OCI-LY1 (cell line): ENCODE results near the gene KRTAP4-8.

Source experiments
- EZH2 ChIP-seq: fragments of 200-600 bp; sonication (generic), shearing (Covaris generic); IDR thresholded peaks from 2 replicates; pipeline ENCODE4 v1.8.0; 2017; ENCODE audit warnings: borderline replicate concordance, mixed run types, mild to moderate bottlenecking, antibody characterized with exemption, low read length, moderate library complexity, mixed read lengths
- TF ChIP-seq, protein P1 (sequence below): fragments of 200-600 bp; sonication (generic), shearing (Covaris generic); IDR thresholded peaks from 2 replicates; pipeline ENCODE4 v1.5.1; 2017; ENCODE audit warnings: mild to moderate bottlenecking, antibody characterized with exemption, low read length, moderate library complexity, mixed read lengths

DNA sequence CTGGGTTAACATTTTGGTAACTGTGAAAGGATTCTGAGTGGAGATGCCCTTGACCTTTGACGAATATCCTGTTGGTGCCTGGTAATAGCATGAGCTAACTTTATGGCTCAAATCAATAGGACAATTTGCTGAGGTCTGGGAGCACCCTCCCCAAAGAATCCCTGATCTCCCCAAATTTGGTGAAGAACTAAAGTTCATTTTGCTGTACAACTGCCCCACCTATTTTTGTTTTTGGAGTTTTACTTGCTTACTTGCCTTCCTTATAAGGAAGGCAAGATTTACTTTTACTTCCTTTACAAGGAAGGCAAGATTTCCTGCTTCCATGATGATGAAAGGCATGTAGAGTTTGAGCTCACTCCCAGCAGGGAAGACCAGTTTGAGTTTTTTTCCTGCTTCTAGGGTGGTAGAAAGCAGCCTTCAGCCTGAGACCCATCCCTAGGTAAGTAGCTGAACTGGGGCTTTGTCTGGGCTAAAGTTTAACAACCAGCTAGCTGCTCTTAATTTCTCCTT, 10.1 kb upstream of the KRTAP4-8 start:
- TF ChIP-seq, protein P1, sequence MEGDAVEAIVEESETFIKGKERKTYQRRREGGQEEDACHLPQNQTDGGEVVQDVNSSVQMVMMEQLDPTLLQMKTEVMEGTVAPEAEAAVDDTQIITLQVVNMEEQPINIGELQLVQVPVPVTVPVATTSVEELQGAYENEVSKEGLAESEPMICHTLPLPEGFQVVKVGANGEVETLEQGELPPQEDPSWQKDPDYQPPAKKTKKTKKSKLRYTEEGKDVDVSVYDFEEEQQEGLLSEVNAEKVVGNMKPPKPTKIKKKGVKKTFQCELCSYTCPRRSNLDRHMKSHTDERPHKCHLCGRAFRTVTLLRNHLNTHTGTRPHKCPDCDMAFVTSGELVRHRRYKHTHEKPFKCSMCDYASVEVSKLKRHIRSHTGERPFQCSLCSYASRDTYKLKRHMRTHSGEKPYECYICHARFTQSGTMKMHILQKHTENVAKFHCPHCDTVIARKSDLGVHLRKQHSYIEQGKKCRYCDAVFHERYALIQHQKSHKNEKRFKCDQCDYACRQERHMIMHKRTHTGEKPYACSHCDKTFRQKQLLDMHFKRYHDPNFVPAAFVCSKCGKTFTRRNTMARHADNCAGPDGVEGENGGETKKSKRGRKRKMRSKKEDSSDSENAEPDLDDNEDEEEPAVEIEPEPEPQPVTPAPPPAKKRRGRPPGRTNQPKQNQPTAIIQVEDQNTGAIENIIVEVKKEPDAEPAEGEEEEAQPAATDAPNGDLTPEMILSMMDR: no peak
- no peak for TF ChIP-seq EZH2
